RCC 7860 (cell line): ENCODE results near the gene KIF21B.
"Not testable (repeated sequence)": the region's sequence is repeated elsewhere in the genome, so short reads cannot be mapped to it uniquely, and the experiment has no call there.

Experiments used
- DNase-seq: peaks from one replicate; pipeline ENCODE4 v3.0.0-alpha.2; 2015; ENCODE audit warnings: low spot score
- FAIRE-seq: peaks from 2 replicates; lab custom pipeline; 2012; peaks lifted over from hg19 to GRCh38; lab: Jason Lieb, UNC

The KIF21B gene

GRCh38 chr1:200954434-200954833, 69.1 kb downstream of the KIF21B start:
- no peak for FAIRE-seq
- DNase-seq = no peak

DNA sequence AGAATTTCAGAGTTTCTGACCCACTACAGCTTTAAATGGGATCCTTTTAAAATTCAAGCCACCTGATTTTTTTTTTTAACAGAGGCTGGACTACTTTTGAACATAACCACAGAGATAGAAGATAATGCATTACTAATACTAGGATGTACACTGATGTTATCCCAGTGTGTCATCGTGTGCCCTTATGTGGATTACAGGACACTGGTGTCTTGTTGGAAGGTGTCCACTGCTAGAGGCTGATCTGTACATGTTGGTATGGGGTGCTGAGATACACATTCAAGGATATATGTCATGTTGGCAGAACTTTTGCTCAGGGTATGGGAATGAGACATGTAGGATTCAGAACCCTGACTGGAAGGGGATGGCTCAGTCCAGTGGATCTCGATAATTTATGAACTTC, 72.5 kb downstream of the KIF21B start:
- DNase-seq (no peak), FAIRE-seq (no peak)

GRCh38 chr1:200949626-200950025, 73.9 kb downstream of the KIF21B start:
- no peak for FAIRE-seq
- DNase-seq = no peak

- FAIRE-seq = no peak
- no peak for DNase-seq
Measured at GRCh38 chr1:200947059-200947566, 76.4 kb downstream of the KIF21B start.

DNA sequence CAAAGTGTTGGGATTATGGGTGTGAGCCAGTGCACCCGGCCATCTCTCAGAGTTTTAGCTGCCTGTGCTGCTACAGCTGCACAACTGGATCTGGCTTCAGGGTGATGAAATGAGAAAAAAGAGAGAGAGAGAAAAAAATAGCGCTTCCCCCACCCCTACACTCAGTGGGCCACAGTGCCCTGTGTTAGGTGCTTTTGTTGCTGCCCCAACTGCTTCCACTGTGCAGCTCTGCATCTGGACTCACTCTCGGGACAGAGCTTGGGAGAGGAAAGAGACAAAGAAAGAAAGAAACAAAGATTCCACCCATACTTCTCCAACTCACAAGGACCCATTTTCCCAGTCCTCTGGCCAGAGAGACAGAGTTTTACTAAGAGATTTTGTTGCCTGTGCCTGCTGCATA, 78.4 kb downstream of the KIF21B start:
- FAIRE-seq (no peak), DNase-seq (no peak)

DNA sequence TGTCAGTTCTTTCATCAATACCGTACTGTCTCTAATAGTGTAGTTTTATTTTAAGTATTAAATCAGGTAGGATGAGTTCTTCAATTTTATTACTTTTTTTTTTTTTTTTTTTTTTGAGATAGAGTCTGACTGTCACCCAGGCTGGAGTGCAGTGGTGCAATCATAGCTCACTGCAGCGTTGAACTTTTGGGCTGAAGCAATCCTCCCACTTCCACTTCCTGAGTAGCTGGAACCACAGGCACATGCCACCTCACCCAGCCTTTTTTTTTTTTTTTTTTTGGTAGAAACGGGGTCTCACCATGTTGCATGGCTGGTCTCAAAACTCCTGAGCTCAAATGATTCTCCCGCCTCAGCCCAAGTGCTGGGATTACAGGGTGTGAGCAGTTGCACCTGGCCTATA, 84.6 kb downstream of the KIF21B start:
- FAIRE-seq (no peak), DNase-seq (no peak)

DNA sequence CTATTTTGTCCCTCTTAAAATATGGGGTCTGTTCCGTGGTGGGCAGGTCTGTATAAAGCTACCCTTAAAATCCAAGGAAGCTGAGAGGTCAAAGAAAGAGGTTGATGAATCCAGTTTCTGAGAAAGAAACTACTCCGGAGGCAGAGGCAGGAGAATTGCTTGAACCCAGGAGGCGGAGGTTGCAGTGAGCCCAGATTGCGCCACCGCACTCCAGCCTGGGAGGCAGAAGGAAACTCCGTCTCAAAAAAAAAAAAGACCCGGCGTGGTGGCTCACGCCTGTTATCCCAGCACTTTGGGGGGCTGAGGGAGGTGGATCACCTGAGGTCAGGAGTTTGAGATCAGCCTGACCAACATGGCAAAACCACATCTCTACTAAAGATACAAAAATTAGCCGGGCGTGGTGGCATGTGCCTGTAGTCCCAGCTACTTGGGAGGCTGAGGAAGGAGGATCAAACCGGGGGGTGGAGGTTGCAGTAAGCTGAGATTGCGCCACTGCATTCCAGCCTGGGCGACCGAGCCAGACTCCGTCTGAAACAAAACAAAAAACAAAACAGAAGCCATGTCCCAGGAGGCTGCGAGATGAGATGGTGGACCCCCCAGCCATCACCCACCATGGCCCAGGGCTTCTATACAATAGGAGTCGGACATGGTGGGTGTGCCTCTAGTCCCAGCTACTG, 88.1 kb downstream of the KIF21B start:
- DNase-seq, FAIRE-seq: not testable (repeated sequence)

DNA sequence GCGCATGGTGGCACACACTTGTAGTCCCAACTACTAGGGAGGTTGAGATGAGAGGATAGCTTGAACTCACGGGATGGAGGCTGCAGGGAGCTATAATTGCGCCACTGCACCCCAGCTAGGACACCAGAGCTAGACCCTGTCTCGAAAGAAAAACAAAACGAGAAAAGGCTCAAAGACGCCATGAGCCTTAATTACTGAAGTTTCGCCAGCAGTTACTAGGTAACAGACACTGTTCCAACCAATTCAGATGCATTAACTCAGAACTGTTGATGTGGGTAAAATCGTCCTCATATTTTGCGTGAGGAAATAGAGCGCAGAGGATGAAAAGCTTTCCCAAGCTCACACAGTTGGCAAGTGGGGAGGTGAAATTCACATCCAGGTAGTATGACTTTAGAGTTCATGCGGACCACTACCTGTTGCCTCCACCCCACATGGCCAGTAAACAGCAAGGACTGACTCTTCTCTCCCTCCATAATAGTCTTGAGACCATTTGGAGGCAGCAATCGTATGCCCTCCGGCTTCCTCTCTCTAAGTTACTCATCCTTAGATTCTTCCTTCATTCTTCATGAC, 88.8 kb downstream of the KIF21B start:
- no peak for FAIRE-seq

DNA sequence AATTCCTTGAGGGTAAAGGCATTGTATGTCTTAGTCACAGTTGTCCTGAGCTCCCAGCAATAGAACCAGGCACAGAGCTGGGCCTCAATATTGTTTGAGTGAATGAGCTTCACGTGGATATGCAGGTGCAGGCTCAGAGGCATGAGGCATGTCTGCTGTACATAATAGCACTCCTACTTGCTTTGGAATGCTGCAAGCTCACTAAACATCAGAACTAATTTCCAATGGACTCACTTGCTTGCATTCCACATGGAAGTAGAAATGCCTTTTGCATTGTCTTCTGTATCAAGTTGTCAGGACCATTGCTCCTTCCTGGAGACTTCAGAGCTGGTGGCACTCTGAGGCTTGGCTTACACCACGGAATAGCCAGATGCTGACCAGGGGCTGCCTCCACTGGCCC, 91.7 kb downstream of the KIF21B start:
- DNase-seq = no peak
- FAIRE-seq = no peak

More for the DNA sequence above, 88.8 kb downstream of the KIF21B start:
- no peak for DNase-seq

GRCh38 chr1:200930285-200930684, 93.2 kb downstream of the KIF21B start:
- FAIRE-seq, DNase-seq: not testable (repeated sequence)

GRCh38 chr1:200929530-200930278, 93.8 kb downstream of the KIF21B start:
- DNase-seq (no peak), FAIRE-seq (no peak)

DNA sequence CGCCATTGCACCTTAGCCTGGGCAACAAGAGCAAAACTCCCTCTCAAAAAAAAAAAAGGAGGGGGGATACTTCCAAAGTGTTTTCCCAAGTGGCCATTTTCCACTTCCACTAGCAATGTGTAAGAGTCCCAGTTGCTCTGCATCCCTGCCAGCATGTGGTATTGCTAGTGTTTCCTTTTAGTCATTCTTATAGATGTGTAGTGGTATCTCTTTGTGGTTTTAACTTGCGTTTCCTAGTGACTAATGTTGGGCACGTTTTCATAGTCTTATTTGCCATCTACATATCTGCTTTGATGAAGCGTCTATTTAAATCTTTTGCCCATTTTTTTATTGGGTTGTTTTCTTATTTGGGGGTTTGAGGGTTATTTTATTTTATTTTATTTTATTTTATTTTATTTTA, 97.7 kb downstream of the KIF21B start:
- DNase-seq (peak; percentile 62), FAIRE-seq (peak; percentile 67)

DNA sequence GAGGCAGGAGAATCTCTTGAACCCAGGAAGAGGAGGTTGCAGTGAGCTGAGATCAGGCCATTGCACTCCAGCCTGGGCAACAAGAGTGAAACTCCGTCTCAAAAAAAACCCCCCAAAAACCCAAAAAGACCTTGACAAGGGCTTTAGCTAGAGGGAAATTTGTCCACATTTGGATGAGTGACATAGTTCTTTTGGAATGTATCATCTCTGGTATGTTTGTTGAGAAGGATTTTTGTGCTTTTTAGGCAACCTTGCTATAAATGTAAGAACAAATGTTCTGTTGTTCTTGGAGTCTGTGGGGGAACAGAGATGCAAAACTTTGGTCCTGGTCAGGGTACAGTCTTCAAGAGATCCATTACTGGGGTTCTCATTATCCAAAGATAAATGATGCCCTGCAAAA, 99.9 kb downstream of the KIF21B start:
- FAIRE-seq (no peak), DNase-seq (no peak)

GRCh38 chr1:200922406-200922805, 101.1 kb downstream of the KIF21B start:
- no peak for DNase-seq
- no peak for FAIRE-seq

- DNase-seq (no peak), FAIRE-seq (no peak)
Measured at GRCh38 chr1:200921571-200922110, 101.9 kb downstream of the KIF21B start.
